Middle frontal gyrus (tissue), 1 donor: Measurements from ENCODE around the gene ATG16L1.
"Not testable (repeated sequence)": the region's sequence is repeated elsewhere in the genome, so short reads cannot be mapped to it uniquely, and the experiment has no call there.

Experiments
- DNase-seq: peaks from one replicate; pipeline ENCODE4 v3.0.0-alpha.2; 2015; ENCODE audit warnings: low spot score; ENCODE audit errors: extremely low spot score

The ATG16L1 gene

DNA sequence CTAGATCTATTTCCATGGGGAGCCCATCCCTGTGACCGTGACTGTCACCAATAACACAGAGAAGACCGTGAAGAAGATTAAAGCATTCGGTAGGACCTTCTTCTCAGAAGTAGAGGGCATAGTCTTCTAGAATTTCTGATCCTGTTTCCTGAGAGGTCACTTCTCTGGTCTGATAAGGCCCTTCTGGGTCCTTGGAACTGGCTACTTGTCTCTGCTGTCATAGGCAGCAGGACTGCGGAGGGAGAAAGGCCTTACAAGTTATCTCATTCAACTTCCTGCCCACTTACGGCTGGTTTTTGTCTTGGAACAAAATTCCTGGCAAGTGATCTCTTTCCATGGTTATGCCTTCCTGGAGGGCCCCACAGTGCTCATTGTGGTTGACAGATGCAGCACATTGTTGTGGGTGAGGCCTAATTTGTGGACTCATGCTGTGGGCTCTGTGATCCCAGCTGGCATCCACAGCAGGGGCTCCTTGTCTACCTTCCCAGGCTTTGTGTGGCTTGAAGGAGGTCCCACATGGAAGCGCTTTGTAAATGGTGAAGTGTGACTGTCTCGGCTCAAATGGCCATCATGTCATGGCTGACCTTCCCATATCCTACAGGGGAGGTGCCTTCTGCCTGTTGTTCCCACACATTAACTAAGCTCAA lies 78.1 kb downstream of the ATG16L1 start:
- no peak for DNase-seq

DNA sequence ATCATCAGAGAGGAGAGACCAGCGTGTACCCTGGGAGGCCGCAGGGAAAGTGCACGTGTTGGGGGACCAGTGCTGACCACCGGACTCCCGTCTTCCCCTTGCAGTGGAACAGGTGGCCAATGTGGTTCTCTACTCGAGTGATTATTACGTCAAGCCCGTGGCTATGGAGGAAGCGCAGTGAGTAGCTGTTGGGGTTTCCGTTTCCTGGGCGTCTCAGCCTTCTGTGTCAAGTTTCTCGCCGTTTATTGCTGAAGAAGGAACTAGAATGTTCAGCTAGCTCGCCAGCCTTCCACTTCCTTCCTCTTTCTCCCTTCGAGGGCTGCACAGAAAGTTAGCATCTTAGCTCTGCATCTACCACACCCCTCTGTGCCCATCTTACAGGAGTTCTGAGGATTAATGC lies 80.1 kb downstream of the ATG16L1 start:
- DNase-seq, result peak; percentile 24

DNA sequence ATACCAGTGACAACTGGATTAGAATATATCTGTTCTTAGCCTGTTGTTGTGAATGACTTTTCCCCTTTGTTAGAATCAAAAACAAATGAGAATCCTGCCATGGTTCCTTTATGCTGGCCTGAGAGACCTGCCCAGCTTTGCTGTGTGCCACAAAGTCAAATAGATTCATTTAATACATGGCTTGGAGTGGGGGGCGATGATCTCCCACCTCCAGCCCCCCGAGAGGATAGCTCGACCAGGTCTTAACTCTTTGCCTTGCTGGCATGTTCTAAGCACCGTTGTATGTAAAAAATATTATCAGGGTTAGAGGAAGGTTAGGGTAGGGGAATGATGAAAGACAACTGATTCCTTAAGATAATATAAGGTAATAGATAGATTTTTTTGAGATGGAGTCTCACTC lies 80.7 kb downstream of the ATG16L1 start:
- no peak for DNase-seq

DNA sequence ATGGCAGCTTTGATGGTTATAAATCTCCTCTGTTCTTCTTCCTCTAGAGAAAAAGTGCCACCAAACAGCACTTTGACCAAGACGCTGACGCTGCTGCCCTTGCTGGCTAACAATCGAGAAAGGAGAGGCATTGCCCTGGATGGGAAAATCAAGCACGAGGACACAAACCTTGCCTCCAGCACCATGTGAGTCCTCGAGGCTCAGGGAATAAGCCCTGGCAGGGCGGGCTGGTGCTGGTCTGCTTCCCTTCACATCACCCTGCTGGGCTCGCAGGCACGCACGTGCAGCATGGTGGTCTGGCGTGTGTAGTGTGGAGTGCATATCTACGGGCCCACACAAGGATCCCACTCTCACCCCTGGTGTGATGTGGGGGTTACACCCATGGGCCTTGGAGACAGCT lies 83.4 kb downstream of the ATG16L1 start:
- no peak for DNase-seq

DNA sequence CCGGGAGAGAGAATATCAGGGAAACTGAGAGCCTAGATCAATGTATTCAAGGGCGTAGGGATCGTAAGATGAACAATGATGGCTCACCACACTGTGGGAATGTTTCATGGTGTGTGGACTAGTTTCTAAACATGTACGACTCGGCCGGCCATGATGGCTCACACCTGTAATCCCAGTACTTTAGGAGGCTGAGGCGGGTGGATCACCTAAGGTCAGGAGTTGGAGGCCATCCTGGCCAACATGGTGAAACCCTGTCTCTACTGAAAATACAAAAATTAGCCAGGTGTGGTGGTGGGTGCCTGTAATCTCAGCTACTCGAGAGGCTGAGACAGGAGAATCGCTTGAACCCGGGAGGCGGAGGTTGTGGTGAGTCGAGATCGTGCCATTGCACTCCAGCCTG lies 84.6 kb downstream of the ATG16L1 start:
- DNase-seq, result not testable (repeated sequence)

DNA sequence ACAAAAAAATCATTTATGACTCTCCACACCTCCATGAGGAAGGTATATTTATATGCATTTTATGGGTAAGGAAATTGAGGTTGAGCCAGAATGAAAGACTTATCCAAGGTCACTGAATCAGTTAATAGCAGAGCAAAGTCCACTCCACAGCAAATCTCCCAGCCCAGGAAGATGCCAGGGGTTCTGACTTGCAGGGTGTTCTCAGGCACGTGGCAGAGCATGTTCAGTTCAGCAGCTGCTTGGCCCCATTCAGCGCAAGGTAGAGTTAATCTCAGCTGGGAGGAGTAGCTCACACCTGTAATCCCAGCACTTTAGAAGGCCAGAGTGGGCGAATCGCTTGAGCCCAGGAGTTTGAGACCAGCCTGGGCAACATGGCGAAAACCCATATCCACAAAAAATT lies 85.1 kb downstream of the ATG16L1 start:
- DNase-seq, result no peak

DNA sequence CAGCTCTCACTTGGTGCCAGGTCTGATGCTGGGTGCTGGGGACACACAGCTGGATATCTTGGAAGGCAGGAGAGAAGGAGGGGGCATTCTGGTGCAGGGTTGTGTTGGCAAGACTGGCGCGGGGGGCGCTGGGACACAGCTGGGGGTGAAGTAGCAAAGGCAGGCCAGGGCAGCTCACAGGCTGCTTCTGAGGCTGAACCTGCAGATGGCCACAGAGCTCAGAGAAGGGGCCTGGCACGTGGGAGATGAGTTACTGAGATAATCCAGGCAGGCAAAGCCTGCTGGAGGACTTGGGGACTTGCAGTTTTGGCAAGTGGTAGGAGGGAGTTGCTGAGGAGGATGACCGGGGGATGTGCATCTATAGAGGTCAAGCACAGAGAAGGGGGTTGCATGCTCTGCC lies 86.6 kb downstream of the ATG16L1 start:
- no peak for DNase-seq

DNA sequence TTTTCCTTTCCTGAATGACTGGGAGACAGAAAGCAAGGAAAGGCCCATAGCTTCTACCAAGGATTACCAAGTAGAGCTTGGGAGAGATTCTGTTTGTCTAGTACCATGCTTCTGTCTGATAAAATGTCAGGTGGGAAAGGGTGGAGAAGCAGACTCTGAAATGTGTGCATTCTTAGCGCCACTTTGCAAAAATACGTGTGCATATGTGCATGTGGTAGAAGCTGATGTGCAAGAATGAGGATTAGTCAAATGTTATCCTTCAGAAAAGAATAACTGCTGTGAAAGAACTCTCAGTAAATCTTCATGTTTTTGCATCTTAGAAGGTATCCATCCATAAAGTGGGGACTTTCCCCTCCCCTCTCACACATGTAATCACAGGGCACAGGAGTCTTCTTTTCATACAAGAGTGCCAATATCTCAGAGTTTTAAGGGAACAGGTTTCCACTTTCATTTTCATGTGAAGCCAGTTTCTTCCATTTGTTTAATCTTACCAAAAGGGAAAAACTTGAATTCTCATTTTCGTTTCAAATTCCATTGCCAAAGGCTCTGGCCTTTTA lies 87.4 kb downstream of the ATG16L1 start:
- DNase-seq, result no peak

DNA sequence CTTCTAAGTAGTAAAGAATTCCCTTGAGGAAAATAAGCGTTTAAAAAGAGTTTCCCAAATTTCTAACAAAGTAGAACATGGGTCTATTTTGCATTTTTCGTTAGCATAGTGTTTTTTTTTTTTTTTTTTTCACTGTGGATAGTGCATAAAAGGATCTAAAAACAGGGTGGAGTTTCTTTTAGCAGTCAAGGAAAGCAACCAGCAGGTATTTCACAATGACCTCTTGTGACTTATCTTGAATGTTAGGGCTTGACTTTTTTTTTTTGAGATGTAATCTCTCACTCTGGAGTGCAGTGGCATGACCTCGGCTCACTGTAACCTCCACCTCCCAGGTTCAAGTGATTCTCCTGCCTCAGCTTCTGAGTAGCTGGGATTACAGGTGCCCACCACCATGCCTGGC lies 88.0 kb downstream of the ATG16L1 start:
- DNase-seq, result no peak

DNA sequence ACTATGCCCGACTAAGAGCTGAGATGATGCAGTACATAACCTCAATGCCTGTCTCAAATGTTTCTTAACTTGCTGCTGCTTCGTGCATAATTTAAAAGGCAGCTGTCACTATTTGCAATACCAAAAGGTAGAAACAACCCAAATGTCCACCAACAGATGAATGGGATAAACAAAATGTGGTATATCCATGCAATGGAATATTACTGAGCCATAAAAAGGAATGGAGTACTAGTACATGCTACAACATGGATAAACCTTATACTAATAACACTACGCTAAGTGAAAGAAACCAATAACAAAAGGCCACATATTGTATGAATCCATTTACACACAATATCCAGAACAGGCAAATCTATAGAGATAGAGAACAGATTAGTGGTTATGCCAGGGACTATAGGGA lies 89.8 kb downstream of the ATG16L1 start:
- DNase-seq, result no peak

DNA sequence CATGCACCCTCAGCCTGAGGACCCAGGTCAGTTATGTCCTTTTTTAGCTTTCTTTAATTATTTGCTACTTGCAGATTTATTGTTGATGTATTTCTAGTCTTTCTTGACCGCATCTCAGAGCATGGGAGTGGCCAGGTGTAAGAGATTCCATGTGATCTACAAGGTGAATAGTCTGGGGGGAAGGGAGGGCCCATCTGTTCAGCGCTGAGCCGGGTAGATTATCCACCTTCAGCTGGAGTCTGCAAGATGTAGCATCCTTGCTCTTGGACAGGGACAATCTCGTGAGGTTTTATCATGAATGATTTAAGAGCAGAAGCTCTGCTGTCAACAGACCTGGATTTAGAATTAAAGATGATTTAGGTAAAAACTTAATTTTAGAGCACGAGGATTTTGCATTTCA lies 90.8 kb downstream of the ATG16L1 start:
- no peak for DNase-seq

DNA sequence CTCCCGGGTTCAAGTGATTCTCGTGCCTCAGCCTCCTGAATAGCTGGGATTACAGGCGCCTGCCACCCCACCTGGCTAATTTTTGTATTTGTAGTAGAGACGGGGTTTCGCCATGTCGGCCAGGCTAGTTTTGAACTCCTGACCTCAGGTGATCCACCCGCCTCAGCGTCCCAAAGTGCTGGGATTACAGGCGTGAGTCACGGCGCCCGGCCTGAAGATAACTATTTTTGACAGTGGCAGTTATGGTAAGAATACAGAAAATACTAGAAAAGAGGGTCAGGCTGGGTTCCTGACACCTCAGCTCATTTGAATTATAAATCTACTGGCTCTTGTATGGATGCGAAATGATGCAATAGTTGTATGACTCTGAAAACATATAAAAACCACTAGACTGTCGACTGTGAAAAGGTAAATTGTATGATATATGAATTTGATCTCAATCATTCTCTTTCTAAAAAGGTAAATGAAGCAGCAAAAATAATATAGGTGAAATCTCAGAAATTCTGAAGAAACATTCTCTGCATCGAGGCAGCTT lies 91.8 kb downstream of the ATG16L1 start:
- no peak for DNase-seq
